ENCODE measurements around the gene ZSWIM8. TPM values are rescaled to one million over a fixed set of nuclear protein-coding genes. Genes with fewer than 3 reads are reported as not detected.
A peak's percentile ranks its signal among the peaks of the same experiment; 100 is the strongest.

The ZSWIM8 gene
- total RNA-seq, 2 donors from 2014 or later: 126 to 144 TPM

- TF ChIP-seq CTCF (IDR thresholded peaks at IDR 0.05): no peak
- Histone ChIP-seq H3K4me3 (peak overlapping the region; percentile 93), H3K27me3 (replicated peaks; ENCODE audit: insufficient read depth) (no peaks in the 10 kb centered on the region), H3K27ac (peak overlapping the region; percentile 92 to 96), H3K9me3 (no peaks in the 10 kb centered on the region), H3K36me3 (peaks cover 31% of the 10 kb centered on the region), H3K4me1 (ENCODE audit: control insufficient read depth in 1 of 2, low read depth in 2 of 2) (peaks cover 28 to 38% of the 10 kb centered on the region in 2 donors)
- ATAC-seq (ENCODE audit: insufficient number of reproducible peaks, low FRiP score, low read depth) (no peak), DNase-seq (ENCODE audit: low spot score) (no peak)
Measured at GRCh38 chr10:73773152-73773879, 12.1 kb upstream of the ZSWIM8 start.

DNA sequence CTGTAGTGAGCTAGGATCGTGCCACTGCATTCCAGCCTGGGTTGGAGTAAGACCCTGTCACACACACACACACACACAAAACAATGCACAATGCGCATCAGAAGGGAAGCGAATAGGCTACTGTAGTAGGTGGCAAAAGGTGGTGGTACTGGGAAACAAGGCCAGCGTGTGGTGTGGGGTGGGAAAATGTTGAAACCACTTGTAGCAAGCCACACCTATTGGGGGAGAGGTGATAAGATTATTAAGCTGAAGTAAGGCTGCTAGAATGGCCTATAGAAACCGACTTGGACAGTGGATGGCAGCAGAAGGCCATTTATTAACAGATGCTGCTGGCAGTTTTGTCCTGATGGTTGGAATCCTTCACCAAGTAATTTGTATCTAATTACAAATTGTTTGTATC, 10.8 kb upstream of the ZSWIM8 start:
- no peak overlapping the region for H3K27ac ChIP-seq
- DNase-seq (ENCODE audit: low spot score) (no peak), ATAC-seq (ENCODE audit: insufficient number of reproducible peaks, low FRiP score, low read depth) (no peak)
- peak overlapping the region; percentile 93 for H3K4me3 ChIP-seq
- TF ChIP-seq CTCF (IDR thresholded peaks at IDR 0.05): no peak
- H3K36me3 ChIP-seq: peaks cover 28% of the 10 kb centered on the region
- H3K9me3 ChIP-seq: no peaks in the 10 kb centered on the region
- H3K27me3 ChIP-seq (replicated peaks; ENCODE audit: insufficient read depth): no peaks in the 10 kb centered on the region
- H3K4me1 ChIP-seq (ENCODE audit: control insufficient read depth in 1 of 2, low read depth in 2 of 2): peaks cover 28 to 38% of the 10 kb centered on the region in 2 donors

- peaks cover 18% of the 10 kb centered on the region for H3K36me3 ChIP-seq
- TF ChIP-seq CTCF (IDR thresholded peaks at IDR 0.05): no peak
- H3K27ac ChIP-seq: no peak overlapping the region
- ATAC-seq (ENCODE audit: insufficient number of reproducible peaks, low FRiP score, low read depth): no peak
- H3K9me3 ChIP-seq: no peaks in the 10 kb centered on the region
- peaks cover 34 to 47% of the 10 kb centered on the region in 2 donors for H3K4me1 ChIP-seq (ENCODE audit: control insufficient read depth in 1 of 2, low read depth in 2 of 2)
- H3K27me3 ChIP-seq (replicated peaks; ENCODE audit: insufficient read depth): no peaks in the 10 kb centered on the region
- no peak overlapping the region for H3K4me3 ChIP-seq
- no peak for DNase-seq (ENCODE audit: low spot score)
Measured at GRCh38 chr10:73779018-73779417, 6.4 kb upstream of the ZSWIM8 start.

- DNase-seq (ENCODE audit: low spot score) (no peak), ATAC-seq (ENCODE audit: insufficient number of reproducible peaks, low FRiP score, low read depth) (no peak)
- Histone ChIP-seq H3K36me3 (peaks cover 18% of the 10 kb centered on the region), H3K4me1 (ENCODE audit: control insufficient read depth in 1 of 2, low read depth in 2 of 2) (peaks cover 28 to 47% of the 10 kb centered on the region in 2 donors), H3K27me3 (replicated peaks; ENCODE audit: insufficient read depth) (no peaks in the 10 kb centered on the region), H3K9me3 (no peaks in the 10 kb centered on the region), H3K27ac (no peak overlapping the region), H3K4me3 (no peak overlapping the region)
- no peak for TF ChIP-seq CTCF (IDR thresholded peaks at IDR 0.05)
Measured at GRCh38 chr10:73779539-73780197, 5.7 kb upstream of the ZSWIM8 start.

- H3K36me3 ChIP-seq: peaks cover 18% of the 10 kb centered on the region
- no peak overlapping the region for H3K4me3 ChIP-seq
- H3K27me3 ChIP-seq (replicated peaks; ENCODE audit: insufficient read depth): no peaks in the 10 kb centered on the region
- DNase-seq (ENCODE audit: low spot score): no peak
- H3K27ac ChIP-seq: no peak overlapping the region
- no peak for TF ChIP-seq CTCF (IDR thresholded peaks at IDR 0.05)
- peaks cover 21 to 44% of the 10 kb centered on the region in 2 donors for H3K4me1 ChIP-seq (ENCODE audit: control insufficient read depth in 1 of 2, low read depth in 2 of 2)
- no peak for ATAC-seq (ENCODE audit: insufficient number of reproducible peaks, low FRiP score, low read depth)
- H3K9me3 ChIP-seq: no peaks in the 10 kb centered on the region
Measured at GRCh38 chr10:73780301-73780700, 5.1 kb upstream of the ZSWIM8 start.
